SK-N-SH treated with all-trans-retinoic acid at 6 μM for 48 hours (cell line): ENCODE measurements around the gene TTBK2.

Experiments used
- OSR1 ChIP-seq: fragments of 250-450 bp; sonication (Bioruptor Pico); IDR thresholded peaks from 2 replicates; pipeline ENCODE4 v1.8.0; 2022; ENCODE audit warnings: moderate library complexity, mild to moderate bottlenecking, inconsistent platforms
- PATZ1 ChIP-seq: fragments of 250-450 bp; sonication (Bioruptor Pico); IDR thresholded peaks from 2 replicates; pipeline ENCODE4 v1.8.0; 2020; ENCODE audit warnings: mild to moderate bottlenecking, moderate library complexity, borderline replicate concordance
- RARB ChIP-seq: fragments of 250-450 bp; sonication (Bioruptor Pico); IDR thresholded peaks from 2 replicates; pipeline ENCODE4 v1.8.0; 2021; ENCODE audit warnings: mild to moderate bottlenecking, moderate library complexity
- SNAI2 ChIP-seq: fragments of 250-450 bp; sonication (Bioruptor Pico); IDR thresholded peaks from 2 replicates; pipeline ENCODE4 v1.5.0; 2020; ENCODE audit warnings: mild to moderate bottlenecking, moderate library complexity
- TCF4 ChIP-seq: fragments of 250-450 bp; sonication (Bioruptor Pico); IDR thresholded peaks from 2 replicates; pipeline ENCODE4 v1.8.0; 2021; ENCODE audit warnings: mild to moderate bottlenecking, moderate library complexity, borderline replicate concordance
- TOX ChIP-seq: fragments of 250-450 bp; sonication (Bioruptor Pico); IDR thresholded peaks from 2 replicates; pipeline ENCODE4 v1.8.0; 2021; ENCODE audit warnings: mild to moderate bottlenecking, moderate library complexity, borderline replicate concordance
- ZC3H10 ChIP-seq: fragments of 250-450 bp; sonication (Bioruptor Pico); IDR thresholded peaks from 2 replicates; pipeline ENCODE4 v1.5.1; 2021; ENCODE audit warnings: mild to moderate bottlenecking, moderate library complexity
- ZFP3 ChIP-seq: fragments of 250-450 bp; sonication (Bioruptor Pico); IDR thresholded peaks from 2 replicates; pipeline ENCODE4 v1.5.0; 2020; ENCODE audit warnings: mild to moderate bottlenecking, moderate library complexity
- ZFP30 ChIP-seq: fragments of 450-650 bp; formaldehyde crosslinking; IDR thresholded peaks from 2 replicates; pipeline ENCODE4 v1.5.0; 2022; ENCODE audit warnings: mild to moderate bottlenecking, moderate library complexity
- ZNF565 ChIP-seq: fragments of 450-650 bp; formaldehyde crosslinking; conservative IDR thresholded peaks from 2 replicates; pipeline ENCODE4 v1.5.0; 2020; ENCODE audit warnings: low read depth, mild to moderate bottlenecking, moderate library complexity
- ZNF8 ChIP-seq: fragments of 450-650 bp; formaldehyde crosslinking; IDR thresholded peaks from 2 replicates; pipeline ENCODE4 v1.5.0; 2020; ENCODE audit warnings: mild to moderate bottlenecking, moderate library complexity

GRCh38 chr15:42733027-42733426 lies 187.6 kb downstream of the TTBK2 start:
- TF ChIP-seq ZFP3 (CRISPR knock-in tag) (no peak), ZNF565 (CRISPR knock-in tag) (no peak), PATZ1 (CRISPR knock-in tag) (no peak), TOX (CRISPR knock-in tag) (no peak), RARB (CRISPR knock-in tag) (no peak), ZFP30 (no peak), TCF4 (no peak), SNAI2 (CRISPR knock-in tag) (no peak), ZC3H10 (CRISPR knock-in tag) (no peak), ZNF8 (CRISPR knock-in tag) (no peak), OSR1 (CRISPR knock-in tag) (no peak)
